OCI-M1 (cell line): ENCODE data around the gene CENPB.
A peak's percentile ranks its signal among the peaks of the same experiment; 100 is the strongest.
"Not testable (repeated sequence)": the region's sequence is repeated elsewhere in the genome, so short reads cannot be mapped to it uniquely, and the experiment has no call there.

Experiments
- DNase-seq: peaks from one replicate; lab custom pipeline; 2025; lab: John Stamatoyannopoulos, UW

CENPB gene

GRCh38 chr20:3811467-3812258, 25.1 kb upstream of the CENPB start:
- peak; percentile 91 for DNase-seq

GRCh38 chr20:3808544-3808943, 22.0 kb upstream of the CENPB start:
- DNase-seq = no peak

- DNase-seq = no peak
These were observed 18.2 kb upstream of the CENPB start for GRCh38 chr20:3804781-3805180.

GRCh38 chr20:3804254-3804751, 17.8 kb upstream of the CENPB start:
- DNase-seq = no peak

GRCh38 chr20:3803854-3804253, 17.3 kb upstream of the CENPB start:
- no peak for DNase-seq

- DNase-seq = no peak
These were observed 16.7 kb upstream of the CENPB start for GRCh38 chr20:3803289-3803688.

- no peak for DNase-seq
These were observed 16.1 kb upstream of the CENPB start for GRCh38 chr20:3802524-3803239.

- DNase-seq = no peak
These were observed 15.3 kb upstream of the CENPB start for GRCh38 chr20:3801846-3802245.

GRCh38 chr20:3801299-3801698, 14.8 kb upstream of the CENPB start:
- DNase-seq = no peak

GRCh38 chr20:3800878-3801260, 14.3 kb upstream of the CENPB start:
- DNase-seq = no peak

- no peak for DNase-seq
These were observed 13.8 kb upstream of the CENPB start for GRCh38 chr20:3800256-3800877.

- DNase-seq = no peak
These were observed 12.3 kb upstream of the CENPB start for GRCh38 chr20:3798908-3799248.

GRCh38 chr20:3798373-3798768, 11.8 kb upstream of the CENPB start:
- DNase-seq = no peak

- DNase-seq = peak; percentile 42
These were observed 11.2 kb upstream of the CENPB start for GRCh38 chr20:3797592-3798372.

GRCh38 chr20:3797226-3797545, 10.6 kb upstream of the CENPB start:
- no peak for DNase-seq

- no peak for DNase-seq
These were observed 10.1 kb upstream of the CENPB start for GRCh38 chr20:3796477-3797225.

- DNase-seq = peak; percentile 91
These were observed 9.2 kb upstream of the CENPB start, which contains the start of gene CDC25B for GRCh38 chr20:3795511-3796468. TSS of gene CDC25B (plus strand) at chr20:3796310. CDS start at chr20:3796532, 222 bp downstream.

- DNase-seq = no peak
These were observed 8.3 kb upstream of the CENPB start for GRCh38 chr20:3794701-3795420.

GRCh38 chr20:3794168-3794567, 7.6 kb upstream of the CENPB start:
- not testable (repeated sequence) for DNase-seq

- DNase-seq = not testable (repeated sequence)
These were observed 2.7 kb upstream of the CENPB start for GRCh38 chr20:3789201-3789600.
